Measurements from ENCODE around the gene VCX2.
"Not testable (repeated sequence)": the region's sequence is repeated elsewhere in the genome, so short reads cannot be mapped to it uniquely, and the experiment has no call there.

GRCh38 chrX:8171169-8171568 is at the start of gene VCX2:
- TF ChIP-seq, protein P1, sequence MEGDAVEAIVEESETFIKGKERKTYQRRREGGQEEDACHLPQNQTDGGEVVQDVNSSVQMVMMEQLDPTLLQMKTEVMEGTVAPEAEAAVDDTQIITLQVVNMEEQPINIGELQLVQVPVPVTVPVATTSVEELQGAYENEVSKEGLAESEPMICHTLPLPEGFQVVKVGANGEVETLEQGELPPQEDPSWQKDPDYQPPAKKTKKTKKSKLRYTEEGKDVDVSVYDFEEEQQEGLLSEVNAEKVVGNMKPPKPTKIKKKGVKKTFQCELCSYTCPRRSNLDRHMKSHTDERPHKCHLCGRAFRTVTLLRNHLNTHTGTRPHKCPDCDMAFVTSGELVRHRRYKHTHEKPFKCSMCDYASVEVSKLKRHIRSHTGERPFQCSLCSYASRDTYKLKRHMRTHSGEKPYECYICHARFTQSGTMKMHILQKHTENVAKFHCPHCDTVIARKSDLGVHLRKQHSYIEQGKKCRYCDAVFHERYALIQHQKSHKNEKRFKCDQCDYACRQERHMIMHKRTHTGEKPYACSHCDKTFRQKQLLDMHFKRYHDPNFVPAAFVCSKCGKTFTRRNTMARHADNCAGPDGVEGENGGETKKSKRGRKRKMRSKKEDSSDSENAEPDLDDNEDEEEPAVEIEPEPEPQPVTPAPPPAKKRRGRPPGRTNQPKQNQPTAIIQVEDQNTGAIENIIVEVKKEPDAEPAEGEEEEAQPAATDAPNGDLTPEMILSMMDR (conservative IDR thresholded peaks at IDR 0.05), result not testable (repeated sequence)
- not testable (repeated sequence) for TF ChIP-seq ZFX (IDR thresholded peaks at IDR 0.05)
